ENCODE measurements around the gene GPC6. TPM values are rescaled to one million over a fixed set of nuclear protein-coding genes. Genes with fewer than 3 reads are reported as not detected.
"Not testable (repeated sequence)": the region's sequence is repeated elsewhere in the genome, so short reads cannot be mapped to it uniquely, and the experiment has no call there.

Gene GPC6
- total and polyA plus RNA-seq, 4 donors = 5.9 to 29.1 (median 18.2) TPM

DNA sequence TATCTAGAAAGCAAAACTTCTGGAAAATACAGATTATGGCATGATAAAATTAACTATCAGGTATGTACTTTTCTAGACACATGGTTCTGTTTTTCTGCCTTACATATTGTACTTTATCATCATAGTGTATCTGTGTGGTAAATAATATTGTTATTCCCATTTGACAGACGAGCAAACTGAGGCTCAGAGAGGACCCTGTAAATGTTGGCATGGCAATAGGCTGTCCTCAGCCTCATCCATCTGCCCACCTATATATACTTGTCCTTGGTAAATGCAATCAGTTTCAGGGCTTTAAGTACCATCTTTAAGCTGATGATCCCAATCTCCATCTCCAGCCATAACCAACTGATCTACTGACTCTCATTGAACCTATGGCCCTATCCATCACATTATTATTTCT, 1074.9 kb downstream of the GPC6 start:
- DNase-seq (ENCODE audit: low spot score) = no peak
- Histone ChIP-seq H3K27me3 (ENCODE audit: control insufficient read depth in 4 of 4, insufficient read depth in 4 of 4, low read length in 3 of 4) (no peaks in the 10 kb centered on the region), H3K36me3 (ENCODE audit: control insufficient read depth in 4 of 4, insufficient read depth in 3 of 4, low read depth in 1 of 4, low read length in 3 of 4) (no peaks in the 10 kb centered on the region), H3K4me1 (ENCODE audit: control insufficient read depth in 4 of 4, insufficient read depth in 4 of 4, low read length in 3 of 4) (peaks cover 11 to 39% (median 34%) of the 10 kb centered on the region in 4 donors), H3K27ac (ENCODE audit: low read depth in 1 of 2, low read length in 2 of 2) (no peak overlapping the region), H3K4me3 (ENCODE audit: low read depth in 1 of 3, low read length in 3 of 3) (no peak overlapping the region), H3K9me3 (ENCODE audit: control insufficient read depth in 4 of 4, low read length in 3 of 4) (no peaks in the 10 kb centered on the region), H3K9ac (ENCODE audit: low read depth in 1 of 2, low read length in 2 of 2) (no peak overlapping the region)
- WGBS = 92% methylated on average over 1 of the region's 1 CpG
- TF ChIP-seq EGR1 (IDR thresholded peaks at IDR 0.05; ENCODE audit: low read depth in 2 of 2) (no peak), GABPA (IDR thresholded peaks at IDR 0.05 in 1 of 2, conservative IDR thresholded peaks at IDR 0.05 in 1 of 2) (no peak), SP1 (IDR thresholded peaks at IDR 0.05) (no peak), RXRA (IDR thresholded peaks at IDR 0.05) (no peak), YY1 (IDR thresholded peaks at IDR 0.05) (no peak), FOXA1 (IDR thresholded peaks at IDR 0.05) (no peak), RAD21 (IDR thresholded peaks at IDR 0.05) (no peak), HNF4G (IDR thresholded peaks at IDR 0.05) (no peak), NR2F2 (IDR thresholded peaks at IDR 0.05) (no peak)
- TF ChIP-seq, protein P1, sequence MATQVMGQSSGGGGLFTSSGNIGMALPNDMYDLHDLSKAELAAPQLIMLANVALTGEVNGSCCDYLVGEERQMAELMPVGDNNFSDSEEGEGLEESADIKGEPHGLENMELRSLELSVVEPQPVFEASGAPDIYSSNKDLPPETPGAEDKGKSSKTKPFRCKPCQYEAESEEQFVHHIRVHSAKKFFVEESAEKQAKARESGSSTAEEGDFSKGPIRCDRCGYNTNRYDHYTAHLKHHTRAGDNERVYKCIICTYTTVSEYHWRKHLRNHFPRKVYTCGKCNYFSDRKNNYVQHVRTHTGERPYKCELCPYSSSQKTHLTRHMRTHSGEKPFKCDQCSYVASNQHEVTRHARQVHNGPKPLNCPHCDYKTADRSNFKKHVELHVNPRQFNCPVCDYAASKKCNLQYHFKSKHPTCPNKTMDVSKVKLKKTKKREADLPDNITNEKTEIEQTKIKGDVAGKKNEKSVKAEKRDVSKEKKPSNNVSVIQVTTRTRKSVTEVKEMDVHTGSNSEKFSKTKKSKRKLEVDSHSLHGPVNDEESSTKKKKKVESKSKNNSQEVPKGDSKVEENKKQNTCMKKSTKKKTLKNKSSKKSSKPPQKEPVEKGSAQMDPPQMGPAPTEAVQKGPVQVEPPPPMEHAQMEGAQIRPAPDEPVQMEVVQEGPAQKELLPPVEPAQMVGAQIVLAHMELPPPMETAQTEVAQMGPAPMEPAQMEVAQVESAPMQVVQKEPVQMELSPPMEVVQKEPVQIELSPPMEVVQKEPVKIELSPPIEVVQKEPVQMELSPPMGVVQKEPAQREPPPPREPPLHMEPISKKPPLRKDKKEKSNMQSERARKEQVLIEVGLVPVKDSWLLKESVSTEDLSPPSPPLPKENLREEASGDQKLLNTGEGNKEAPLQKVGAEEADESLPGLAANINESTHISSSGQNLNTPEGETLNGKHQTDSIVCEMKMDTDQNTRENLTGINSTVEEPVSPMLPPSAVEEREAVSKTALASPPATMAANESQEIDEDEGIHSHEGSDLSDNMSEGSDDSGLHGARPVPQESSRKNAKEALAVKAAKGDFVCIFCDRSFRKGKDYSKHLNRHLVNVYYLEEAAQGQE (IDR thresholded peaks at IDR 0.05) = no peak

- not testable (repeated sequence) for H3K36me3 ChIP-seq (ENCODE audit: control insufficient read depth in 4 of 4, insufficient read depth in 3 of 4, low read depth in 1 of 4, low read length in 3 of 4); H3K9me3 ChIP-seq (ENCODE audit: control insufficient read depth in 4 of 4, low read length in 3 of 4); DNase-seq (ENCODE audit: low spot score); H3K4me3 ChIP-seq (ENCODE audit: low read depth in 1 of 3, low read length in 3 of 3); H3K27me3 ChIP-seq (ENCODE audit: control insufficient read depth in 4 of 4, insufficient read depth in 4 of 4, low read length in 3 of 4)
- Histone ChIP-seq H3K4me1 (ENCODE audit: control insufficient read depth in 4 of 4, insufficient read depth in 4 of 4, low read length in 3 of 4) (peaks cover 6 to 30% (median 26%) of the 10 kb centered on the region in 4 donors), H3K9ac (ENCODE audit: low read depth in 1 of 2, low read length in 2 of 2) (peak overlapping the region in 1 of 2 donors; percentile 45), H3K27ac (ENCODE audit: low read depth in 1 of 2, low read length in 2 of 2) (peak overlapping the region; percentile 26 to 72)
- WGBS = 90% methylated on average over 20 of the region's 20 CpGs
These were observed 1076.4 kb downstream of the GPC6 start for GRCh38 chr13:94302847-94303565.

DNA sequence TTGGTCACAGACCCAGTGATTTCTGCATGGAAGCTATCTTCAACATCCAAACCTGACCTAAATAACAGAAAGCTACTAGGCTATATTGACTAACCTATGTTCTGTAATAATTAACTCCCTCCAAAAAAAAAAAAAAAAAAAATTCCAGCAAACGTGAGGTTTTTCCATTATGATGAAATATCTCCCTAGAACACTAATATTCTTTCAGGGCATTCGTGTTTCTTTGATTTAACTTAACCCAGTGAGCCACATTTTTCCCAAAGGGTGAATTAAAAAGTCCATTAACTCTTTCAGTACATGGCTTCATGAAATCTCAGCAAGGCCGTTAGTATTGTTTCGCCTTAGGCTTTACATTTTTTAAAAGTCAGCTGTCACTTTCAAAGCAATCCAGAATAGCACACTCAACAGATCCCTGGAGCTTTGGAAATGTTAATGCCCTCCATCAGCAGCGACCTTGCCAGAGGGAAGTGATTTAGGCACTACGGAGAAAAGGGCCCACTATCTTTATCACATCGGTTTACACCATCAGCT, 1077.1 kb downstream of the GPC6 start:
- H3K36me3 ChIP-seq (ENCODE audit: control insufficient read depth in 4 of 4, insufficient read depth in 3 of 4, low read depth in 1 of 4, low read length in 3 of 4) = no peaks in the 10 kb centered on the region
- H3K27ac ChIP-seq (ENCODE audit: low read depth in 1 of 2, low read length in 2 of 2) = peak overlapping the region; percentile 45 to 72
- no peak overlapping the region for H3K4me3 ChIP-seq (ENCODE audit: low read depth in 1 of 3, low read length in 3 of 3)
- WGBS = 36% methylated on average over 7 of the region's 7 CpGs
- no peaks in the 10 kb centered on the region for H3K27me3 ChIP-seq (ENCODE audit: control insufficient read depth in 4 of 4, insufficient read depth in 4 of 4, low read length in 3 of 4)
- DNase-seq (ENCODE audit: low spot score) = no peak
- peak overlapping the region; percentile 2 to 45 for H3K9ac ChIP-seq (ENCODE audit: low read depth in 1 of 2, low read length in 2 of 2)
- peaks cover 4 to 30% (median 26%) of the 10 kb centered on the region in 4 donors for H3K4me1 ChIP-seq (ENCODE audit: control insufficient read depth in 4 of 4, insufficient read depth in 4 of 4, low read length in 3 of 4)
- H3K9me3 ChIP-seq (ENCODE audit: control insufficient read depth in 4 of 4, low read length in 3 of 4) = no peaks in the 10 kb centered on the region
- no peak for TF ChIP-seq HNF4G (IDR thresholded peaks at IDR 0.05)
- TF ChIP-seq JUND (IDR thresholded peaks at IDR 0.05) = peak; percentile 15 to 83
- TF ChIP-seq NR2F2 (IDR thresholded peaks at IDR 0.05) = no peak
- peak in 1 of 2 donors; percentile 77 for TF ChIP-seq EGR1 (IDR thresholded peaks at IDR 0.05; ENCODE audit: low read depth in 2 of 2)
- TF ChIP-seq RXRA (IDR thresholded peaks at IDR 0.05) = peak; percentile 72 to 84
- no peak for TF ChIP-seq GABPA (IDR thresholded peaks at IDR 0.05 in 1 of 2, conservative IDR thresholded peaks at IDR 0.05 in 1 of 2)
- TF ChIP-seq FOXA2 (IDR thresholded peaks at IDR 0.05) = peak; percentile 53
- no peak for TF ChIP-seq TAF1 (conservative IDR thresholded peaks at IDR 0.05)
- TF ChIP-seq ATF3 (IDR thresholded peaks at IDR 0.05) = peak; percentile 74
- TF ChIP-seq, protein P2, sequence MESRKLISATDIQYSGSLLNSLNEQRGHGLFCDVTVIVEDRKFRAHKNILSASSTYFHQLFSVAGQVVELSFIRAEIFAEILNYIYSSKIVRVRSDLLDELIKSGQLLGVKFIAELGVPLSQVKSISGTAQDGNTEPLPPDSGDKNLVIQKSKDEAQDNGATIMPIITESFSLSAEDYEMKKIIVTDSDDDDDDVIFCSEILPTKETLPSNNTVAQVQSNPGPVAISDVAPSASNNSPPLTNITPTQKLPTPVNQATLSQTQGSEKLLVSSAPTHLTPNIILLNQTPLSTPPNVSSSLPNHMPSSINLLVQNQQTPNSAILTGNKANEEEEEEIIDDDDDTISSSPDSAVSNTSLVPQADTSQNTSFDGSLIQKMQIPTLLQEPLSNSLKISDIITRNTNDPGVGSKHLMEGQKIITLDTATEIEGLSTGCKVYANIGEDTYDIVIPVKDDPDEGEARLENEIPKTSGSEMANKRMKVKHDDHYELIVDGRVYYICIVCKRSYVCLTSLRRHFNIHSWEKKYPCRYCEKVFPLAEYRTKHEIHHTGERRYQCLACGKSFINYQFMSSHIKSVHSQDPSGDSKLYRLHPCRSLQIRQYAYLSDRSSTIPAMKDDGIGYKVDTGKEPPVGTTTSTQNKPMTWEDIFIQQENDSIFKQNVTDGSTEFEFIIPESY (IDR thresholded peaks at IDR 0.05) = peak; percentile 62
- TF ChIP-seq CTCF (IDR thresholded peaks at IDR 0.05; ENCODE audit: low read depth, low read length, missing input control) = no peak
- TF ChIP-seq SP1 (IDR thresholded peaks at IDR 0.05) = peak; percentile 86
- TF ChIP-seq RAD21 (IDR thresholded peaks at IDR 0.05) = peak; percentile 48 to 51

Measured in liver (tissue), 9 donors.